GM12878 (cell line): ENCODE results near the gene PRKG1. TPM values are rescaled to one million over a fixed set of nuclear protein-coding genes. Genes with fewer than 3 reads are reported as not detected.

Source experiments
- ATAC-seq: fragments of 200-7000 bp; cut with Tn5 transposase; 3 replicates; pipeline ENCODE4 v1.9.1; 2020; ENCODE audit warnings: mild to moderate bottlenecking, moderate library complexity
- BruUV-seq: library from RNA; stranded (reverse); fragments of 400-500 nt; replicated peaks from 2 replicates; lab custom pipeline; 2021; lab: Mats Ljungman, UMichigan
- CTCF ChIA-PET: fragments of 300-600 bp; sonication (Branson Sonifier 250); formaldehyde crosslinking; extraction: SDS; loops from one replicate; lab custom pipeline; 2021; ENCODE audit warnings: inconsistent platforms; lab: Yijun Ruan, JAX
- POLR2A ChIA-PET: fragments of 350-600 bp; formaldehyde crosslinking; extraction: SDS; loops from one replicate; lab custom pipeline; 2021; ENCODE audit warnings: inconsistent platforms; lab: Charles Lee
- RAD21 ChIA-PET: fragments of 300-600 bp; sonication (Branson Sonifier 250); formaldehyde crosslinking; loops from one replicate; lab custom pipeline; 2023; ENCODE audit warnings: antibody characterized with exemption; ENCODE audit not compliant: unreplicated experiment; lab: Charles Lee
- SMC1A ChIA-PET: fragments of 300-600 bp; sonication (Branson Sonifier 250); formaldehyde crosslinking; loops from one replicate; lab custom pipeline; 2023; ENCODE audit not compliant: unreplicated experiment, uncharacterized antibody; lab: Charles Lee
- DNase-seq: peaks from one replicate; pipeline ENCODE4 v3.0.0-alpha.2; 2011; ENCODE audit warnings: low read depth, low spot score
- FAIRE-seq: peaks from 3 replicates; lab custom pipeline; 2011; peaks lifted over from hg19 to GRCh38; lab: Jason Lieb, UNC
- H2AFZ ChIP-seq: 2 replicates; pipeline ENCODE4 v1.6.0; 2011; ENCODE audit warnings: low read depth, low read length, control low read depth; ENCODE audit not compliant: control insufficient read depth
- H3K27ac ChIP-seq: 2 replicates; pipeline ENCODE4 v1.5.1; 2011; ENCODE audit warnings: control low read depth; ENCODE audit not compliant: control insufficient read depth, insufficient read depth
- H3K27me3 ChIP-seq, 2 experiments: replicated peaks in 1 of 2; 2 replicates each; pipeline versions ENCODE4 v1.6.0 to v1.6.1; 2011; ENCODE audit warnings: low read length in 1 of 2; ENCODE audit not compliant: control insufficient read depth in 2 of 2, insufficient read depth in 2 of 2
- H3K36me3 ChIP-seq, 2 experiments: 2 replicates each; pipeline ENCODE4 v1.5.1; 2011; ENCODE audit warnings: low read length in 1 of 2; ENCODE audit not compliant: control insufficient read depth in 2 of 2, insufficient read depth in 2 of 2
- H3K4me1 ChIP-seq: 2 replicates; pipeline ENCODE4 v1.6.1; 2011; ENCODE audit warnings: mild to moderate bottlenecking, low read length, moderate library complexity, mixed read lengths; ENCODE audit not compliant: control insufficient read depth, insufficient read depth
- H3K4me2 ChIP-seq: 2 replicates; pipeline ENCODE4 v1.6.0; 2011; ENCODE audit warnings: control low read depth; ENCODE audit not compliant: control insufficient read depth, insufficient read depth
- H3K4me3 ChIP-seq: fragments of 200-600 bp; sonication (generic); 2 replicates; pipeline ENCODE4 v1.5.1; 2016
- H3K79me2 ChIP-seq: 2 replicates; pipeline ENCODE4 v1.6.0; 2011; ENCODE audit warnings: low read length; ENCODE audit not compliant: control insufficient read depth, insufficient read depth
- H3K9ac ChIP-seq: 2 replicates; pipeline ENCODE4 v1.8.0; 2011; ENCODE audit warnings: low read length, control low read depth, mixed read lengths; ENCODE audit not compliant: control insufficient read depth, insufficient read depth
- H3K9me3 ChIP-seq: replicated peaks from 3 replicates; pipeline ENCODE4 v1.5.1; 2011; ENCODE audit warnings: mild to moderate bottlenecking, low read length; ENCODE audit not compliant: control insufficient read depth, insufficient read depth
- H4K20me1 ChIP-seq: 2 replicates; pipeline ENCODE4 v1.6.0; 2011; ENCODE audit not compliant: control insufficient read depth, insufficient read depth
- JUND ChIP-seq: IDR thresholded peaks from 2 replicates; pipeline ENCODE4 v1.6.1; 2012; ENCODE audit warnings: low read depth, mild to moderate bottlenecking, low read length, improper control_type of control experiment, moderate library complexity
- MEF2A ChIP-seq: IDR thresholded peaks from 2 replicates; pipeline ENCODE4 v1.6.1; 2011; ENCODE audit warnings: low read depth, mild to moderate bottlenecking, low read length, moderate library complexity; ENCODE audit not compliant: insufficient read depth
- POLR2AphosphoS2 ChIP-seq: IDR thresholded peaks from 2 replicates; pipeline ENCODE4 v1.6.1; 2011; ENCODE audit warnings: low read depth, mild to moderate bottlenecking, low read length, improper control_type of control experiment, moderate library complexity
- SIN3A ChIP-seq: IDR thresholded peaks from 2 replicates; pipeline ENCODE4 v1.6.1; 2012; ENCODE audit warnings: low read depth, low read length, improper control_type of control experiment
- SPI1 ChIP-seq: IDR thresholded peaks from 2 replicates; pipeline ENCODE4 v1.6.1; 2011; ENCODE audit warnings: low read depth, mild to moderate bottlenecking, low read length, moderate library complexity, borderline replicate concordance; ENCODE audit not compliant: insufficient read depth
- SREBF1 ChIP-seq: IDR thresholded peaks from 2 replicates; pipeline ENCODE4 v1.6.1; 2012; ENCODE audit warnings: mild to moderate bottlenecking, low read length
- TBL1XR1 ChIP-seq: IDR thresholded peaks from 2 replicates; pipeline ENCODE4 v1.6.1; 2012; ENCODE audit warnings: low read depth, low read length, improper control_type of control experiment
- ZZZ3 ChIP-seq: IDR thresholded peaks from 2 replicates; pipeline ENCODE4 v1.6.1; 2011; ENCODE audit warnings: low read depth; ENCODE audit not compliant: control insufficient read depth, insufficient read length
- WGBS: methylation state at CpG from one replicate; pipeline ENCODE4 v1.1.6; 2016; ENCODE audit warnings: low lambda C conversion rate; ENCODE audit not compliant: insufficient replicate concordance, insufficient coverage; ENCODE audit errors: missing lambda C conversion rate; 5-methylcytosine and 5-hydroxymethylcytosine counted together
- in situ Hi-C: fragments of 300-500 bp; cut with MboI; formaldehyde crosslinking; loops from 9 replicates; pipeline ENCODE4 v1.14.3; 2018; ENCODE audit warnings: mixed read lengths
- intact Hi-C: fragments of 100-400 bp; cut with micrococcal nuclease; formaldehyde crosslinking; loops from one replicate; pipeline ENCODE4 v1.14.2; 2022; ENCODE audit not compliant: unreplicated experiment
- polyA plus RNA-seq, 11 experiments: library from polyadenylated mRNA; depleted of rRNA in 4 of 11; unstranded in 6 of 11; stranded (reverse) in 5 of 11; fragments of >200 nt; fragmentation: Nextera tagmentation in 4 of 11; fragmentation: Illumina TruSeq in 1 of 11; extraction: Ambion mirVana in 4 of 11; extraction: Trizol in 1 of 11; gene quantifications; 1 replicate in 1 of 11; 2 replicates in 10 of 11; pipeline versions ENCODE4 v1.2.1 to v1.2.3, GENCODE V29; 2011 to 2016; ENCODE audit warnings: inconsistent platforms in 2 of 11, missing spikeins in 2 of 11, low read depth in 1 of 11
- total RNA-seq, 4 experiments: library from RNA; depleted of rRNA in 3 of 4; stranded (reverse); fragments of >200 nt in 3 of 4; fragmentation: Illumina TruSeq in 1 of 4; extraction: Trizol in 1 of 4; gene quantifications; 2 replicates each; pipeline versions ENCODE4 v1.2.1 to v1.2.3, GENCODE V29; 2013 to 2021
- TF ChIP-seq, protein P1 (sequence below): IDR thresholded peaks from 2 replicates; pipeline ENCODE4 v1.6.1; 2012; ENCODE audit warnings: low read length, inconsistent platforms
- TF ChIP-seq, protein P2 (sequence below): IDR thresholded peaks from 2 replicates; pipeline ENCODE4 v1.6.1; 2011; ENCODE audit warnings: low read depth, mild to moderate bottlenecking, low read length, moderate library complexity, borderline replicate concordance; ENCODE audit errors: extremely low read depth
- TF ChIP-seq, protein P3 (sequence below): fragments of 450-650 bp; conservative IDR thresholded peaks from 2 replicates; pipeline ENCODE4 v1.6.1; 2017; ENCODE audit warnings: mild to moderate bottlenecking, moderate library complexity
- TF ChIP-seq, protein P4 (sequence below): IDR thresholded peaks from 2 replicates; pipeline ENCODE4 v1.6.1; 2012; ENCODE audit warnings: improper control_type of control experiment, low read depth, low read length; ENCODE audit not compliant: insufficient replicate concordance

Gene PRKG1
- total and polyA plus RNA-seq, 10 of the 15 experiments (the other 5 are each of a cell fraction or from before 2014, with no cell fraction given): 0.04 to 0.05 TPM; not detected in 8

DNA sequence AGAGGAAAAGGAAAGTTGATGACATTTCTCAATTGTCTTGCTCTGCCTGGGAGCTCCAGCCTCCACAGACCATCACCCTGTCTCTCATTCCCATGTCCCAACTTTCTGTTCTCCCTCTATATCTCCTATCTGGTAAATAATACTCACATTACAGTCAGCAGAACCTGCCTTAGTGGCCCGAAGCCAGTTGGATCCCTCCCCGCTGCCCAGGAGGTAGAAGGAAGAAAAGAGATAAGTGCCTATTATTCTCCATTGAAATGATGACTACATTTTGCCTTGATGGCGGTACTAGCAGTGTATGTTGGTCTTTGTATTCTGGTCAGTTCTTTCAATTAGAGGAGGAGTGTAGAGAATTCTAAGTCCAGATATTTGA is 533.2 kb downstream of the PRKG1 start:
- H3K9ac ChIP-seq: no peak overlapping the region
- H3K4me3 ChIP-seq: no peak overlapping the region
- ChIA-PET SMC1A (interaction anchor here (1.6 to 1.8 kb wide), 2 partner anchors 10 to 19 kb away, joined by 3 to 7 read pairs; no protein-coding TSS in a partner anchor), CTCF (interaction anchor here (3.2 kb wide), 1 partner anchor 10 kb away, joined by 6 read pairs; no protein-coding TSS in a partner anchor), POLR2A (no interaction called here), RAD21 (interaction anchor here (1.3 kb wide), 1 partner anchor 10 kb away, joined by 4 read pairs; no protein-coding TSS in a partner anchor)
- H3K27ac ChIP-seq: no peak overlapping the region
- no peaks in the 10 kb centered on the region for H3K79me2 ChIP-seq
- in situ Hi-C loops: no loop called here
- H3K36me3 ChIP-seq: no peaks in the 10 kb centered on the region
- H3K27me3 ChIP-seq: no peaks in the 10 kb centered on the region
- no peaks in the 10 kb centered on the region for H3K4me1 ChIP-seq
- H2AFZ ChIP-seq: no peak overlapping the region
- FAIRE-seq (no peak), ATAC-seq (no peak), DNase-seq (no peak)
- H3K9me3 ChIP-seq: no peaks in the 10 kb centered on the region
- 49% methylated on average over 3 of the region's 3 CpGs for WGBS
- no TSS peak for BruUV-seq
- intact Hi-C loops: no loop called here
- no peak overlapping the region for H3K4me2 ChIP-seq
- H4K20me1 ChIP-seq: no peaks in the 10 kb centered on the region
- TF ChIP-seq ZZZ3 (no peak), SPI1 (no peak), TBL1XR1 (no peak), SIN3A (no peak), POLR2AphosphoS2 (no peak), MEF2A (no peak), JUND (no peak), SREBF1 (no peak)
- TF ChIP-seq, protein P1, sequence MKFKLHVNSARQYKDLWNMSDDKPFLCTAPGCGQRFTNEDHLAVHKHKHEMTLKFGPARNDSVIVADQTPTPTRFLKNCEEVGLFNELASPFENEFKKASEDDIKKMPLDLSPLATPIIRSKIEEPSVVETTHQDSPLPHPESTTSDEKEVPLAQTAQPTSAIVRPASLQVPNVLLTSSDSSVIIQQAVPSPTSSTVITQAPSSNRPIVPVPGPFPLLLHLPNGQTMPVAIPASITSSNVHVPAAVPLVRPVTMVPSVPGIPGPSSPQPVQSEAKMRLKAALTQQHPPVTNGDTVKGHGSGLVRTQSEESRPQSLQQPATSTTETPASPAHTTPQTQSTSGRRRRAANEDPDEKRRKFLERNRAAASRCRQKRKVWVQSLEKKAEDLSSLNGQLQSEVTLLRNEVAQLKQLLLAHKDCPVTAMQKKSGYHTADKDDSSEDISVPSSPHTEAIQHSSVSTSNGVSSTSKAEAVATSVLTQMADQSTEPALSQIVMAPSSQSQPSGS: no peak
- TF ChIP-seq, protein P2, sequence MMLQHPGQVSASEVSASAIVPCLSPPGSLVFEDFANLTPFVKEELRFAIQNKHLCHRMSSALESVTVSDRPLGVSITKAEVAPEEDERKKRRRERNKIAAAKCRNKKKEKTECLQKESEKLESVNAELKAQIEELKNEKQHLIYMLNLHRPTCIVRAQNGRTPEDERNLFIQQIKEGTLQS: no peak
- TF ChIP-seq, protein P3, sequence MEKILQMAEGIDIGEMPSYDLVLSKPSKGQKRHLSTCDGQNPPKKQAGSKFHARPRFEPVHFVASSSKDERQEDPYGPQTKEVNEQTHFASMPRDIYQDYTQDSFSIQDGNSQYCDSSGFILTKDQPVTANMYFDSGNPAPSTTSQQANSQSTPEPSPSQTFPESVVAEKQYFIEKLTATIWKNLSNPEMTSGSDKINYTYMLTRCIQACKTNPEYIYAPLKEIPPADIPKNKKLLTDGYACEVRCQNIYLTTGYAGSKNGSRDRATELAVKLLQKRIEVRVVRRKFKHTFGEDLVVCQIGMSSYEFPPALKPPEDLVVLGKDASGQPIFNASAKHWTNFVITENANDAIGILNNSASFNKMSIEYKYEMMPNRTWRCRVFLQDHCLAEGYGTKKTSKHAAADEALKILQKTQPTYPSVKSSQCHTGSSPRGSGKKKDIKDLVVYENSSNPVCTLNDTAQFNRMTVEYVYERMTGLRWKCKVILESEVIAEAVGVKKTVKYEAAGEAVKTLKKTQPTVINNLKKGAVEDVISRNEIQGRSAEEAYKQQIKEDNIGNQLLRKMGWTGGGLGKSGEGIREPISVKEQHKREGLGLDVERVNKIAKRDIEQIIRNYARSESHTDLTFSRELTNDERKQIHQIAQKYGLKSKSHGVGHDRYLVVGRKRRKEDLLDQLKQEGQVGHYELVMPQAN: no peak
- TF ChIP-seq, protein P4, sequence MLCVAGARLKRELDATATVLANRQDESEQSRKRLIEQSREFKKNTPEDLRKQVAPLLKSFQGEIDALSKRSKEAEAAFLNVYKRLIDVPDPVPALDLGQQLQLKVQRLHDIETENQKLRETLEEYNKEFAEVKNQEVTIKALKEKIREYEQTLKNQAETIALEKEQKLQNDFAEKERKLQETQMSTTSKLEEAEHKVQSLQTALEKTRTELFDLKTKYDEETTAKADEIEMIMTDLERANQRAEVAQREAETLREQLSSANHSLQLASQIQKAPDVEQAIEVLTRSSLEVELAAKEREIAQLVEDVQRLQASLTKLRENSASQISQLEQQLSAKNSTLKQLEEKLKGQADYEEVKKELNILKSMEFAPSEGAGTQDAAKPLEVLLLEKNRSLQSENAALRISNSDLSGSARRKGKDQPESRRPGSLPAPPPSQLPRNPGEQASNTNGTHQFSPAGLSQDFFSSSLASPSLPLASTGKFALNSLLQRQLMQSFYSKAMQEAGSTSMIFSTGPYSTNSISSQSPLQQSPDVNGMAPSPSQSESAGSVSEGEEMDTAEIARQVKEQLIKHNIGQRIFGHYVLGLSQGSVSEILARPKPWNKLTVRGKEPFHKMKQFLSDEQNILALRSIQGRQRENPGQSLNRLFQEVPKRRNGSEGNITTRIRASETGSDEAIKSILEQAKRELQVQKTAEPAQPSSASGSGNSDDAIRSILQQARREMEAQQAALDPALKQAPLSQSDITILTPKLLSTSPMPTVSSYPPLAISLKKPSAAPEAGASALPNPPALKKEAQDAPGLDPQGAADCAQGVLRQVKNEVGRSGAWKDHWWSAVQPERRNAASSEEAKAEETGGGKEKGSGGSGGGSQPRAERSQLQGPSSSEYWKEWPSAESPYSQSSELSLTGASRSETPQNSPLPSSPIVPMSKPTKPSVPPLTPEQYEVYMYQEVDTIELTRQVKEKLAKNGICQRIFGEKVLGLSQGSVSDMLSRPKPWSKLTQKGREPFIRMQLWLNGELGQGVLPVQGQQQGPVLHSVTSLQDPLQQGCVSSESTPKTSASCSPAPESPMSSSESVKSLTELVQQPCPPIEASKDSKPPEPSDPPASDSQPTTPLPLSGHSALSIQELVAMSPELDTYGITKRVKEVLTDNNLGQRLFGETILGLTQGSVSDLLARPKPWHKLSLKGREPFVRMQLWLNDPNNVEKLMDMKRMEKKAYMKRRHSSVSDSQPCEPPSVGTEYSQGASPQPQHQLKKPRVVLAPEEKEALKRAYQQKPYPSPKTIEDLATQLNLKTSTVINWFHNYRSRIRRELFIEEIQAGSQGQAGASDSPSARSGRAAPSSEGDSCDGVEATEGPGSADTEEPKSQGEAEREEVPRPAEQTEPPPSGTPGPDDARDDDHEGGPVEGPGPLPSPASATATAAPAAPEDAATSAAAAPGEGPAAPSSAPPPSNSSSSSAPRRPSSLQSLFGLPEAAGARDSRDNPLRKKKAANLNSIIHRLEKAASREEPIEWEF: no peak
